Immature natural killer cell (primary cell): ENCODE results near the gene GLB1L2. TPM values are rescaled to one million over a fixed set of nuclear protein-coding genes. Genes with fewer than 3 reads are reported as not detected.
A peak's percentile ranks its signal among the peaks of the same experiment; 100 is the strongest.

ENCODE experiments used
- DNase-seq, 3 donors: peaks; one replicate each; pipeline ENCODE4 v3.0.0; 2022; ENCODE audit warnings: mixed read lengths in 1 of 3
- H3K27ac Mint-ChIP-seq, 6 donors: one replicate each; pipeline ENCODE4 v1.8.0; 2020; ENCODE audit warnings: mixed read lengths in 6 of 6, mild to moderate bottlenecking in 5 of 6, inconsistent platforms in 4 of 6, moderate library complexity in 3 of 6
- H3K27me3 Mint-ChIP-seq, 3 donors: one replicate each; pipeline ENCODE4 v1.8.0; 2020 to 2021; ENCODE audit warnings: low read depth in 3 of 3, mild to moderate bottlenecking in 3 of 3, mixed read lengths in 3 of 3, moderate library complexity in 3 of 3, inconsistent platforms in 1 of 3
- H3K36me3 Mint-ChIP-seq, 3 donors: one replicate each; pipeline ENCODE4 v1.8.0; 2020; ENCODE audit warnings: mixed read lengths in 3 of 3, inconsistent platforms in 2 of 3, mild to moderate bottlenecking in 2 of 3
- H3K4me1 Mint-ChIP-seq, 2 donors: one replicate each; pipeline ENCODE4 v1.8.0; 2020; ENCODE audit warnings: inconsistent platforms in 2 of 2, mild to moderate bottlenecking in 2 of 2, mixed read lengths in 2 of 2, moderate library complexity in 1 of 2
- H3K4me3 Mint-ChIP-seq, 5 donors: one replicate each; pipeline ENCODE4 v1.8.0; 2020; ENCODE audit warnings: mild to moderate bottlenecking in 5 of 5, mixed read lengths in 5 of 5, inconsistent platforms in 3 of 5, moderate library complexity in 3 of 5
- H3K9me3 Mint-ChIP-seq, 6 donors: one replicate each; pipeline ENCODE4 v1.8.0; 2020; ENCODE audit warnings: mild to moderate bottlenecking in 6 of 6, mixed read lengths in 6 of 6, inconsistent platforms in 4 of 6, moderate library complexity in 3 of 6
- polyA plus RNA-seq, 3 donors: library from polyadenylated mRNA; unstranded; fragments of 300-500 nt; fragmentation: Illumina TruSeq; gene quantifications; one replicate each; pipeline ENCODE4 v1.2.3, GENCODE V29; 2021

The GLB1L2 gene
- polyA plus RNA-seq, 3 donors from 2014 or later = 1.4 to 1.7 TPM; not detected in 1

DNA sequence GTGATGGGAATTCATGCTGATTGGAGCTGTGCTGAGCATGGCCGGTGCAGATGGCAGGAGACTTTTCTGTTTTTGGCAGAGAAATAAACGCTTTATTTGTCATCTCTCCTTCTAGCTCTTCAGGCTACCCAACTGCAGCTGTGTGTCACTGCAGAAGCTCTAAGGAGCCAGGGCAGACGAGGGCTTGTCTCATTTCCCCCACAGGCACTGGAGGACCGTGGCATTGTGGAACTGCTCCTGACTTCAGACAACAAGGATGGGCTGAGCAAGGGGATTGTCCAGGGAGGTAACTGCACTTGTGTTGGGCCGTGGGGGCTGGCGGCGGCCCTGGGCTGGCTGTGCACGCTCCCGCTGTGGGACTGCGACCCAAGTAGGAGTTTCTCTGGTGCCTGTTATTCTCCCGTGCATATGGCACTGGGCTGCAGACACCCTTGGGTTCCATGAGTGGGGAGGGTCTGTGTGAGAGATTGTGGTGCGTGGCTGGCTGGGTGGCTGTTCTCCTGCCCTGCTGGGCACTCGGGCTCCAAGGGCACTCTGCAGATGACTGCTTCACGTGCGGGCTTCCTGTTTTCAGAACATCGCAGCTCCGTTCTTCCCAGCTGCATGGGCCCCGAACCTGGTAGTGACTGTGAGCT, 27.2 kb downstream of the GLB1L2 start:
- H3K9me3 Mint-ChIP-seq = peaks cover 0 to 1% (median 0%) of the 10 kb centered on the region in 6 donors
- peaks cover 14 to 24% of the 10 kb centered on the region in 2 donors for H3K4me1 Mint-ChIP-seq
- peaks cover 0 to 6% (median 0%) of the 10 kb centered on the region in 3 donors for H3K36me3 Mint-ChIP-seq
- H3K4me3 Mint-ChIP-seq = no peak overlapping the region
- H3K27ac Mint-ChIP-seq = no peak overlapping the region
- peaks cover 1 to 9% (median 3%) of the 10 kb centered on the region in 3 donors for H3K27me3 Mint-ChIP-seq
- no peak for DNase-seq

DNA sequence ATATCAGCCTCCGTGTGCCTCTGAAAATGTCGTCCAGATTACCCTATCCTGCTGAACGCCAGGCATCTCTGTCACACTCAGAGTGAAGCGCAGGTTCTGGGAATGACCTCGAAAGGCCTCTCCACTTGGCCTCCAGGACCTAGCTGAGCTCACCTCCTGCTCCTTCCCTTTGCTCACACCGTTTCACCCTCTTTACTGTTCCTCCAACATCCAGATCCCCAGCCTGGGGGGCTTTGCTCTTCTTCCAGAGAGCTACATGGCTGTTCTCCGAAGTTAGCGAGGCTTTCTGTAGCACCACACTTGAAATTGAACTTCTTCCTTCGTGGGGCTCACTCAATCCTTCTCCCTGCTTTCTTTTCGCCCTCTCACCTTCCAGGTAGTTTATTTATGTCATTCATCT, 27.9 kb downstream of the GLB1L2 start:
- Mint-ChIP-seq H3K4me3 (peak overlapping the region; percentile 30 to 85 (median 71)), H3K27ac (peak overlapping the region in 4 of 6 donors; percentile 34 to 80 (median 66)), H3K9me3 (no peaks in the 10 kb centered on the region), H3K27me3 (peaks cover 1 to 9% (median 3%) of the 10 kb centered on the region in 3 donors), H3K36me3 (peaks cover 0 to 6% (median 0%) of the 10 kb centered on the region in 3 donors), H3K4me1 (peaks cover 14 to 24% of the 10 kb centered on the region in 2 donors)
- DNase-seq = no peak

DNA sequence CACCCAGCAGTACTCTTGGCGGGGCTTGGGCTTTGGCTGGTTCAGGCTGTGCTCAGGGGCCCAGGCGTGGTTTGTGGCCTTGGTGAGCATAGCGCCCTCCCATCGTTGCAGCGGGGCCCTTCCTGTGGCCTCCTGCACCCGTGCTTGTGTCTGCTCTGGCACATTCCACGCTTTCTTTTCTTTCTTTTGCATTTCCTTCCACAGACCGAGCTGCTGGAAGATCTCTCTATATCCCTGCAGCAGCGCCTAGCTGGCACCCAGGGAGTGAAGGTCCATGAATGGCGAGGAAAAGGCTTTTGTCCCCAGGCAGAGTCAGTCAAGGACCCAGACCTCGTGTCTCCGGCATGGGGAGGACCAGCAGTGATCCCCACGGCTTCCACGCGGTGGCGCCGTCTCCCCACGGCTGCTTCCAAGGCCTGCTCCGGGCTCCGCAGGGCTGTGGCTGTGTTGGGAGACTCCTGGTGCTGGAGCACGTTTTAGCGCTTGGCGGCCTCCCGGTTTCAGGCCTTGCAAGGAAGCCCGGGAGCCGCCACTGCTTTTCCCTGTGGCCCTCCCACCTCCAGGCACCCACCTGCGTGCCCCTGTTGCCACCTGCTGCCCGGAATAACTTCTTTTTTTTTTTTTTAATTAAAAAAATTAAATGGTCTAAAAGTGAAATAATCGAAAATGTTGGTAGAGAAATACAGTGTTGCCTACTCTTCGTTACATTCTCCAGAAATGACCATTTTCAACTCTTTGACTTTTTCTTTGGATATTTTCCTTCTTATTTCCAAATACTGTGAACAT, 28.5 kb downstream of the GLB1L2 start:
- DNase-seq = peak; percentile 74 to 82 (median 78)
- H3K4me3 Mint-ChIP-seq = peak overlapping the region; percentile 31 to 85 (median 71)
- H3K27ac Mint-ChIP-seq = peak overlapping the region in 4 of 6 donors; percentile 34 to 80 (median 66)
- H3K27me3 Mint-ChIP-seq = peaks cover 1 to 9% (median 3%) of the 10 kb centered on the region in 3 donors
- H3K36me3 Mint-ChIP-seq = peaks cover 0 to under 1% (median 0%) of the 10 kb centered on the region in 3 donors
- no peaks in the 10 kb centered on the region for H3K9me3 Mint-ChIP-seq
- H3K4me1 Mint-ChIP-seq = peaks cover 14 to 24% of the 10 kb centered on the region in 2 donors

DNA sequence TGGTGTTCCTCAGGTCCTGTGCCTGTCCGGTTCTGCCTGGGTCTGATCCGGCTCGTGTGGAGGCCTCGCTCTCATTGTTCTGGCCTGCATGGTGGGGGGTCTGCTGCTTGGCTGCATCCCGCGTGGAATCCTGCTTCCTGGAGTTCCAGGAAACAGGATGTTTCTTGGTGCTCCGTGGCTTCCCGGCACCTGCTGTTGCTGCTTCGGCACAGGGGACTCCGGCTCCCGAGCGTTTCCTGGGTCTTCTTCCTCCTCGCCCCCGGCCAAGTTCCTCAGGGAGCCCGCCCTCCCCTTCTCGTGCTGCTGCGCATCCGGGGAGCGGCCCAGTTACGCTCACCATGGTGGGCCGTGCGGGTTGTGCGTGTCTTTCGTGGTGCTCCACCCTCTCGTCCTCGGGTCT, 29.9 kb downstream of the GLB1L2 start:
- H3K36me3 Mint-ChIP-seq = no peaks in the 10 kb centered on the region
- no peaks in the 10 kb centered on the region for H3K9me3 Mint-ChIP-seq
- H3K27me3 Mint-ChIP-seq = peaks cover 1 to 9% (median 3%) of the 10 kb centered on the region in 3 donors
- no peak for DNase-seq
- H3K4me3 Mint-ChIP-seq = peak overlapping the region in 1 of 5 donors; percentile 51
- peak overlapping the region in 1 of 6 donors; percentile 17 for H3K27ac Mint-ChIP-seq
- H3K4me1 Mint-ChIP-seq = peaks cover 14 to 24% of the 10 kb centered on the region in 2 donors

DNA sequence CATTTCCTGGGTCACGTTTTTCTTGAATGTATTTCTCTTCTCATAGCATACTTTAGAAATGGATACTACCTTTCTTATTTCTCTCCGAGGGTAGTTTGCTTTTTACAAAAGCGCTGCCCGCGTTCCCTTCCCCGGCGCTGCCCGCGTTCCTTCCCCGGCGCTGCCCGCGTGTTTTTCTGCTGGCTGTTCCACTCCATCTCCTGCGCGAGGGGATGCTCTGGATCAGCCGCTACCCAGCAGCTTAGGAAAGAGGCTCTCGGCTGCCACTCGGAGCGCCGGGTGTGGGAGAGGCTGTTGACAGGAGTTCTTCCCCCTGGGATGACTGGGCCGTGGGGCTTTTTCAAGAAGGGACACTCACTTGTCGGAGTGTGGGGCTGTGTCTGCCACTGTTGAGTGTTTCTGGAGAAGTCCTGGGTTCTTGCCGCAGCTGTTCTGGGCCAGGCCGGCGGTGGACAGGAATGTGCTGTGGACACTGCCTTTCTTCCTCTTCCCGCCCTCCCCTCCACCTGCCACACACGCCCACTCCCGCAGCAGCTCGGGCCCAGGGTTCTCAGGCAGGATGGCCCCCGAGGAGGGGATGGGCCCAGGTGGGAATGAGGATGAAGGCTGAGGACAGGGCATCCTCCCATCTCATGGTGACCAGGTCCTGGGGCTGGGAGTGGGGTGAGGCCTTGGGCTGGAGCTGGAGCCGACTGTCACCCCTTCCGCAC, 30.6 kb downstream of the GLB1L2 start:
- H3K4me1 Mint-ChIP-seq = peaks cover 14 to 24% of the 10 kb centered on the region in 2 donors
- DNase-seq = no peak
- no peaks in the 10 kb centered on the region for H3K36me3 Mint-ChIP-seq
- no peaks in the 10 kb centered on the region for H3K9me3 Mint-ChIP-seq
- peak overlapping the region in 1 of 5 donors; percentile 51 for H3K4me3 Mint-ChIP-seq
- peaks cover 1 to 9% (median 3%) of the 10 kb centered on the region in 3 donors for H3K27me3 Mint-ChIP-seq
- H3K27ac Mint-ChIP-seq = no peak overlapping the region

DNA sequence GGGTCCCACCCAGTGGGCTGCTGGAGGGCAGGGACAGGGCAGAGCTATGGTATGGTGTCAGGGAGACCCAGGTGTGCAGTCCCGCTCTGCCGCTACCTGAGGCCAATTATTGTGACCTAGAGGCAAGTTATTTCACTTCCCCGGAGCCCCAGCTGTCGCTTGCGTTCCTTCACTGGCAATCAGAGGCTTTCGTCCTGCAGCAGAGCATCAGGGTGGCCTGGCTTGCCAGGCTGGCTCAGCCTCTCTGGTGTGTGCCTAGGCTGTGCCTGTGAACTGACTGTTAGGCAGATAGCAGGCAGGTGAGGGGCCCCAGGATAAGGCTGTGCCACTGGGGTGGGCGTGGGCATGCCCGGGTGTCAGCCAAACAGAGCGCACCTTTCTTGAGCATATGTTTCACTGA, 31.4 kb downstream of the GLB1L2 start:
- H3K4me3 Mint-ChIP-seq = no peak overlapping the region
- no peaks in the 10 kb centered on the region for H3K36me3 Mint-ChIP-seq
- H3K27ac Mint-ChIP-seq = no peak overlapping the region
- no peaks in the 10 kb centered on the region for H3K9me3 Mint-ChIP-seq
- H3K4me1 Mint-ChIP-seq = peaks cover 14 to 24% of the 10 kb centered on the region in 2 donors
- peaks cover 1 to 9% (median 3%) of the 10 kb centered on the region in 3 donors for H3K27me3 Mint-ChIP-seq
- DNase-seq = no peak

DNA sequence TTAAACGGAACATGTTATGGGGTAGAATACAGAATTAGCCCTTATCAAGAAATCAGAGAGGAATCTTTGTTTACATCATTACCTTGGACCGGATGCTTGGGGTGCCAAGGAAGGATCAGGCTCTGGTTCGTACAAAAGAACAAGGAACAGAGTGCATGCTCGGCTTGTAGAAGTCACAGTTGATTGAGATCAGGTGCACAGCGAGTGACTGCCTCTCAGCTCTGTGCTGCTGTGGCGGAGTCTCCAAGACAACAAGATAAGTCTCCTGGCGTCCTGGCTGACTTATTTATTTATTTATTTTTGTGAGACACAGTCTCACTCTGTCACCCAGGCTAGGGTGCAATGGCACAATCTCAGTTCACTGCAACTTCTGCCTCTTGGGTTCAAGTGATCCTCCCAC, 31.8 kb downstream of the GLB1L2 start:
- DNase-seq = no peak
- peaks cover 14 to 24% of the 10 kb centered on the region in 2 donors for H3K4me1 Mint-ChIP-seq
- H3K36me3 Mint-ChIP-seq = no peaks in the 10 kb centered on the region
- H3K9me3 Mint-ChIP-seq = no peaks in the 10 kb centered on the region
- H3K27ac Mint-ChIP-seq = no peak overlapping the region
- H3K4me3 Mint-ChIP-seq = no peak overlapping the region
- peaks cover 1 to 9% (median 3%) of the 10 kb centered on the region in 3 donors for H3K27me3 Mint-ChIP-seq

DNA sequence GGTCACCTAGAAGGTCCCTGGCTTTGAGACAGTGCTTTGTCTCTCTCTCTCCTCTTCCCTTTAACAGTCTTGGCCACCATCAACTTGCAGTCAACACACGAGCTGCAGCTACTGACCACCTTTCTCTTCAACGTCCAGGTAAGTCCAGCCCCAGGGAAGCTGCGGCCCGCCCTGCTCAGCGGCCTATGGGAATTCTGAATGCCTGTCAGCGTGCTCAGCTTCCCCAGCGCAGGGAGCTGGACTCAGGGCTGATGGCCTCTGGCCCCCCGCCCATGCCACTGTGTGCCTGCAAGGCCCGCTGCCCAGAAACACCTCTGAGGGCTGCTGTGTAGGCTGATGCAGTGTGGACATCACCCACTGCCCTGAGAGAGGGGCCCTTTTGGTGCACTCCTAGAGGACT, 32.5 kb downstream of the GLB1L2 start:
- Mint-ChIP-seq H3K4me1 (peaks cover 14 to 24% of the 10 kb centered on the region in 2 donors), H3K4me3 (no peak overlapping the region), H3K27ac (no peak overlapping the region), H3K27me3 (peaks cover 3 to 9% (median 3%) of the 10 kb centered on the region in 3 donors), H3K9me3 (no peaks in the 10 kb centered on the region), H3K36me3 (no peaks in the 10 kb centered on the region)
- no peak for DNase-seq

DNA sequence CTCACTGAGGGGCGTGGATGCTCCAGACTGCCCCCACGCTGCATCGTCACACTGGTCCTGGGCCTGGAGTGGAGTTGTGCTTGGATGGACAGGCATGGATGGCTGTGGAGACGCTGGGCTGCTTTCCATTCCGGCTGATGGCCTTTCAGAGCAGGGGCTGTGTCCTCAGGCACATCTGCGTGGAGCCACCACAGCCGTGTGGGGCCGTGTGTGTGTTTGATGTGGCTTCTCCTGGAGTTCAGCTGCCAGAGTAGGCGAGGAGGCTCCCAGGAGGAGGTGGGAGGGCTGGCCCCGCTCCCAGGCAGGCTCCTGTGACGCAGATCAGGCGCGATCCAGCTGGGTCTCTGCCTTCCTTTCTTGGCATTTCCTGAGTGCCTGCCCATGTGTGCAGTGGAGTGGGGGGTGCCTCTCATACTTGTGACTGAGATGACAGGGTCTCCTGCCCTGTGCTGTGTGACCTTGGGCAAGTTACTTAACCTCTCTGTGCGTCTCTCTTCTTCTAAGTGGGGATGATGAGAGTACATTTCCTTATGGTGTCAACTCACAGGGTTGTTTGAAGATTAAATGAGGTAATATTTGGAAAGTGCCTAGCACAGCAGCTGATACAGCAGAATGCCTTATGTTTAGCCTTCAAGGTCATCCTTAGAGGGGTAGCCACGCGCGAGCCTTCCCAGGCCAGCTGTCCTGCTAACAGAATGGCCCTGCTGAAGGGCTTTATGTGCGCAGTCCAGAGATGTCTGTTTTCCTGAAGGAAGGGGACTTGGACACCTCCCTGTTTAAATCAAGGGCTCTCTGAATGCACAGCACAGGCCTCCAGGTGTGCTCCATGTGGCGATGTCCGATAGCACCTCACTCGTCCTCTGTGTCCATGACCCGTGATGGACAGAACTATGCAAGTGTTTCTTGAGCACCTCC, 33.5 kb downstream of the GLB1L2 start:
- Mint-ChIP-seq H3K27ac (no peak overlapping the region), H3K36me3 (no peaks in the 10 kb centered on the region), H3K4me3 (no peak overlapping the region), H3K4me1 (peaks cover 5 to 15% of the 10 kb centered on the region in 2 donors), H3K9me3 (no peaks in the 10 kb centered on the region), H3K27me3 (peaks cover 4 to 7% (median 5%) of the 10 kb centered on the region in 3 donors)
- no peak for DNase-seq

DNA sequence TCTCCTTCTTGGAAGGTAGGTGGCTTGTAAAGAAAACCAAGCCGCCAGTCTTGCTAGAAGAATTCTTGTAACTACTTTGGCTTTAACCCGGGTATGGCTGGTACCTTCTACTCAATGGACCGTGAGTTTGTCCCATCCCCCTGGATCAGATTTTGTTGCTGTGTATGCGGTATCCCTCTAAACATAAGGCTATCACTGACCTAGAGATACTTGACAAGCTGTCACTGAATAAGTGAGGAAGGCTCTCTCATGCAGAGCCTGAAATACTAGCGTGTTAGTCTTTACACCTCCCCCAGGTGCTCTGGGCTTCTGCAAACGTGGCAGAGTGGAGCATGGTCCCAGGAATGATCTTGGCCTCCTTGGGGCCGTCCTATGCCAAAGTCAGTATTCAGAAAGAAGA, 34.5 kb downstream of the GLB1L2 start:
- Mint-ChIP-seq H3K27ac (no peak overlapping the region), H3K36me3 (no peaks in the 10 kb centered on the region), H3K4me3 (no peak overlapping the region), H3K9me3 (no peaks in the 10 kb centered on the region), H3K27me3 (peaks cover 1 to 7% (median 5%) of the 10 kb centered on the region in 3 donors), H3K4me1 (peaks cover 2 to 10% of the 10 kb centered on the region in 2 donors)
- no peak for DNase-seq

DNA sequence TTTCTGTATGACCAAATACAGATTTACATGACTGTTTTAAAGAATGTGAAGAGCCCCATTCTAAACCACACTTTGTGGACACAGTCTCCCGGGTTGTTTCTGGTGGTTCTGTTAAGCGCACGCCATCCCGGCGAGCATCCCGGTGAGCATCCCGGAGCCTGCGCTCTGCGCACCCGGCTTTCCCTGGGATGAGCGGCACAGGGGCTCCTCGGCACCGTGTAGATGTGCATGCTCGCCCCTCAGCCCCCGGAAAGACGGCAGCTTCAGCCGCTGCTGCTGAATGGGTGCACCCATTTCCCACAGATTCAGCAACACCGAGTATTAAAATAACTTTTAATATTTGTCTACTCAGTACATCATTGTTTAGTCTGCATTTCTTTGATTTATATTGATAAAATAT, 36.0 kb downstream of the GLB1L2 start:
- Mint-ChIP-seq H3K36me3 (no peaks in the 10 kb centered on the region), H3K27me3 (peaks cover 4 to 7% (median 5%) of the 10 kb centered on the region in 3 donors), H3K4me1 (no peaks in the 10 kb centered on the region), H3K9me3 (no peaks in the 10 kb centered on the region), H3K4me3 (no peak overlapping the region), H3K27ac (no peak overlapping the region)
- DNase-seq = no peak

DNA sequence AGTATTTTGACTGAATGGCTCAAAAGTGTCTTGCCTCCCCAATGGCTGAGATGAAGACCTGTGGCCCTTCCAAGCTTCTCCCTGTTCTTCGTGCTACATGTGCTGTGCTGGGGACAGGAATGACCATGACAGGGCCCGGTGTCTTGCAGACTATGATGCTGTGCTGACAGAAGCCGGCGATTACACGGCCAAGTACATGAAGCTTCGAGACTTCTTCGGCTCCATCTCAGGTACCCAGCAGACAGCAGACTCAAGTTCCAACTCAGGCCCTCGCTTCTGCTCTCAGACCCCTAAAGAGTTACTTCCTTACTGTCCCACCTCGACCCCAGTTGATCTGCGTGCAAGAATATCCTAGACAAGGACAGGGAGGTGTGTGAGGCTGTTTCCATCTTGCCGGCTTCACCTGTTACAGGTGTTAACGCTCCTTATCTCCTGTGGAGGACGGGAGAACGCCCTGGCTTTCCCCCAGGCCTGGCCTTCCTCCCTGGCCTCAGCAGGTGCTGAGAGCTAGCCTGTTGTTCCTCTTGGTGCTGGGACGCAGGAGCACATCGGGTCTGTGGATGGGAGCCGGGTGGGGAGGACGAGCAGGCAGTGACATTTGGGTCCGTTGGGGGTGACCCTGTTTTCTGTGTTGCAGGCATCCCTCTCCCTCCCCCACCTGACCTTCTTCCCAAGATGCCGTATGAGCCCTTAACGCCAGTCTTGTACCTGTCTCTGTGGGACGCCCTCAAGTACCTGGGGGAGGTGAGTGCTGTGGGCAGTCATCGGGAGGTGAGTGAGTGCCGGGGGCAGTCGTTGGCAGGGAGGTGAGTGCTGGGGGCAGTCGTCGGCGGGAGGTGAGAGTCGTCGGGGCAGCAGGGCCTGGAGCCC, 38.1 kb downstream of the GLB1L2 start:
- Mint-ChIP-seq H3K27ac (no peak overlapping the region), H3K36me3 (no peaks in the 10 kb centered on the region), H3K4me1 (no peaks in the 10 kb centered on the region), H3K9me3 (no peaks in the 10 kb centered on the region), H3K27me3 (peaks cover 4 to 7% (median 5%) of the 10 kb centered on the region in 3 donors), H3K4me3 (no peak overlapping the region)
- no peak for DNase-seq
